GM13976 (cell line): ENCODE measurements around the gene QSER1.

ENCODE experiments used
- DNase-seq: peaks from one replicate; pipeline ENCODE4 v3.0.0; 2012; ENCODE audit warnings: low spot score
- CTCF ChIP-seq: IDR thresholded peaks from 2 replicates; pipeline ENCODE4 v1.5.1; 2012; ENCODE audit warnings: borderline replicate concordance, mild to moderate bottlenecking; ENCODE audit not compliant: insufficient read depth; ENCODE audit errors: extremely low read depth, missing control alignments, control extremely low read depth
- in situ Hi-C: fragments of 300-500 bp; cut with MboI; formaldehyde crosslinking; loops from one replicate; pipeline ENCODE4 v1.12.0; 2022; ENCODE audit warnings: low sequenced_read_pairs, mixed read lengths, inconsistent platforms; ENCODE audit not compliant: unreplicated experiment

QSER1 gene

GRCh38 chr11:32911413-32911812, 18.8 kb downstream of the QSER1 start:
- TF ChIP-seq CTCF = no peak
- DNase-seq = no peak
- in situ Hi-C loops = no loop called here

GRCh38 chr11:32913445-32913844, 20.8 kb downstream of the QSER1 start:
- in situ Hi-C loops = no loop called here
- TF ChIP-seq CTCF = no peak
- no peak for DNase-seq

- no peak for TF ChIP-seq CTCF
- in situ Hi-C loops = no loop called here
- DNase-seq = no peak
These were observed 23.8 kb downstream of the QSER1 start for GRCh38 chr11:32916361-32916760.

GRCh38 chr11:32916994-32917393, 24.4 kb downstream of the QSER1 start:
- no peak for TF ChIP-seq CTCF
- in situ Hi-C loops = no loop called here
- DNase-seq = no peak

- in situ Hi-C loops = no loop called here
- TF ChIP-seq CTCF = no peak
- no peak for DNase-seq
These were observed 25.8 kb downstream of the QSER1 start for GRCh38 chr11:32918427-32918826.

- no peak for TF ChIP-seq CTCF
- in situ Hi-C loops = no loop called here
- DNase-seq = no peak
These were observed 26.7 kb downstream of the QSER1 start for GRCh38 chr11:32919338-32919737.

GRCh38 chr11:32920570-32920969, 28.0 kb downstream of the QSER1 start:
- in situ Hi-C loops = no loop called here
- no peak for TF ChIP-seq CTCF
- no peak for DNase-seq
